GM19035 (cell line): ENCODE measurements around the gene SEC24C.
"Not testable (repeated sequence)": the region's sequence is repeated elsewhere in the genome, so short reads cannot be mapped to it uniquely, and the experiment has no call there.

Experiments used
- ATAC-seq: cut with Tn5 transposase; IDR thresholded peaks from one replicate; pipeline ENCODE4 v1.9.1; 2021; ENCODE audit not compliant: unreplicated experiment

The SEC24C gene

GRCh38 chr10:73790886-73791625 is 46.9 kb downstream of the SEC24C start:
- ATAC-seq: no peak

GRCh38 chr10:73791871-73792400 is 47.8 kb downstream of the SEC24C start:
- ATAC-seq: no peak

DNA sequence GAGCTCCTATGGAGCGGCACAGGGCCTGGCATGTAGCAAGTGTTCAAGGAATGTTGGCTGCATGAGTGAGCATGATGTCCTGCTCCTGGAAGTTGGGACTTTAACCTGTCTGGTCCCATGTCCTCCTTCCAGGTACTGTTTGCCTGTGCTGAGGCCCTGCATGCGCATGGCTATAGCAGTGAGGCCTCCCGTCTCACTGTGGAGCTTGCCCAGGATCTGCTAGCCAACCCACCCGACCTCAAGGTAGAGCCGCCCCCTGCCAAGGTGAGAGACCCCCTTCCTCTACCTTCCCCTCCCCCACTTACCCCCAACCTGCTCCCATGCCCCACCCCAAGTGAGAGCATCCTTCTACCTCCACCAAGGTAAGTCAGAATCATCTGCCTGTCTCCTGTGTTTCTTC is 49.3 kb downstream of the SEC24C start:
- no peak for ATAC-seq

DNA sequence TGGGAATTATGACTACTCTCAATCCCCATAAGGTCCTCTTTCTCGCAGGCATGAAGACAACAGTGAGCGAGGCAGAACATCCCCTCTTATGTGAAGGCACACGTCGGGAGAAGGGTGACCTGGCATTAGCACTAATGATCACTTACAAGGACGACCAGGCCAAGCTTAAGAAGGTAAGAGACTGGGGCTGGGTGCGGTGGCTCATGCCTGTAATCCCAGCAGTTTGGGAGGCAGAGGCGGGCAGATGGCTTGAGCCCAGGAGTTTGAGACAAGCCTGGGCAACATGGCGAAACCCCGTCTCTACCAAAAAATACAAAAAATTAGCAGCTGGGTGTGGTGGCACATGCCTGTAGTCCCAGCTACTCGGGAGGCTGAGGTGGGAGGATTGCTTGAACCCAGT is 51.3 kb downstream of the SEC24C start:
- not testable (repeated sequence) for ATAC-seq

GRCh38 chr10:73796035-73796434 is 51.9 kb downstream of the SEC24C start:
- ATAC-seq: not testable (repeated sequence)

- no peak for ATAC-seq
These were observed 52.6 kb downstream of the SEC24C start for GRCh38 chr10:73796766-73797165.

GRCh38 chr10:73797324-73798025 is 53.3 kb downstream of the SEC24C start:
- ATAC-seq: no peak

DNA sequence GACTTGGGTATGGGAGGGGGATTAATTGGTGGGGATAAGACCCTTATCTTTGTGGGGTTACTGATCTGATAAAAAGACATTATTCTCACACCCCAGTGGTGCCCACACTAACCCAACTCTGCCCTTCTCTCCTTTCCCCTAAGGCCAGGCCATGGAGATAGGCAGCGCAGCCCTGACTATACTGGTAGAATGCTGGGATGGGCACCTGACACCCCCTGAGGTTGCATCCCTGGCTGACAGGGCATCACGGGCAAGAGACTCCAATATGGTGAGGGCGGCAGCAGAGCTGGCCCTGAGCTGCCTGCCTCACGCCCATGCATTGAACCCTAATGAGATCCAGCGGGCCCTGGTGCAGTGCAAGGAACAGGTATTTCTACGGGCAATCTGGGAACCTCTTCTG is 53.9 kb downstream of the SEC24C start:
- ATAC-seq: no peak

DNA sequence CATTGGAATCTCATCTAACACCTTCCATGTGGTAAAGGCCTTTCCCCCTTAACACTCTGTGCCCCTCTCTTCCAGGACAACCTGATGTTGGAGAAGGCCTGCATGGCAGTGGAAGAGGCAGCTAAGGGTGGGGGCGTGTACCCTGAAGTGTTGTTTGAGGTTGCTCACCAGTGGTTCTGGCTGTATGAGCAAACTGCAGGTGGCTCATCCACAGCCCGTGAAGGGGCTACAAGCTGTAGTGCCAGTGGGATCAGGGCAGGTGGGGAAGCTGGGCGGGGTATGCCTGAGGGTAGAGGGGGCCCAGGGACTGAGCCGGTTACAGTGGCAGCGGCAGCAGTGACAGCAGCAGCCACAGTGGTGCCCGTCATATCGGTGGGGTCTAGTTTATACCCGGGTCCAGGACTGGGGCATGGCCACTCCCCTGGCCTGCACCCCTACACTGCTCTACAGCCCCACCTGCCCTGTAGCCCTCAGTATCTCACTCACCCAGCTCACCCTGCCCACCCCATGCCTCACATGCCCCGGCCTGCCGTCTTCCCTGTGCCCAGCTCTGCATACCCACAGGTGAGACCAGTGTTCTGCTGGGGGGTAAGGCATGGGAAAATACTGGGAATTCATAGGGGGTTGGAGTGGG is 54.9 kb downstream of the SEC24C start:
- ATAC-seq: no peak

GRCh38 chr10:73799899-73800559 is 55.9 kb downstream of the SEC24C start:
- ATAC-seq: no peak

DNA sequence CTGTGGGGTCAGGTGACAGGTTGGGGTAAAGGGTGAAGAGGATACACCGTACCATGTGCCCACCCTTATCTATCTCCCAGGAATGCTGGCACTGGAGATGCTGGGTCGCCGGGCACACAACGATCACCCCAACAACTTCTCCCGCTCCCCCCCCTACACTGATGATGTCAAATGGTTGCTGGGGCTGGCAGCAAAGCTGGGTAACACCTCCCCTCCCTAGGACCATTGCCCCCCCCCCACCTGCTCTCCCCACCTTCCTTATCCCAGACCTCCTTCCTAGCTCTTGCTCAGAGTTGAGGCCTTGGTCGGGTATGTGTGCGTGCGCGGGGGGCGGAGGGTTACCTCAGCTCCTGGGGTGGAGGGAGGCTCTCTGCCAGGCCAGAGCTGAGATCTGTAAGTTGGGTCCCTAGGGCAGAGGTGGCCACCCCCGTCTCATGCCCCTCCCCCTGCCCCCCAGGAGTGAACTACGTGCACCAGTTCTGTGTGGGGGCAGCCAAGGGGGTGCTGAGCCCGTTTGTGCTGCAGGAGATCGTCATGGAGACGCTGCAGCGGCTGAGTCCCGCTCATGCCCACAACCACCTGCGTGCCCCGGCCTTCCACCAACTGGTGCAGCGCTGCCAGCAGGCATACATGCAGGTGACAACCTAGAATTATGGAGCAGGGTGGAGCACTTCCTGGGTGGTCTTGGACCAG is 56.5 kb downstream of the SEC24C start:
- ATAC-seq: no peak

DNA sequence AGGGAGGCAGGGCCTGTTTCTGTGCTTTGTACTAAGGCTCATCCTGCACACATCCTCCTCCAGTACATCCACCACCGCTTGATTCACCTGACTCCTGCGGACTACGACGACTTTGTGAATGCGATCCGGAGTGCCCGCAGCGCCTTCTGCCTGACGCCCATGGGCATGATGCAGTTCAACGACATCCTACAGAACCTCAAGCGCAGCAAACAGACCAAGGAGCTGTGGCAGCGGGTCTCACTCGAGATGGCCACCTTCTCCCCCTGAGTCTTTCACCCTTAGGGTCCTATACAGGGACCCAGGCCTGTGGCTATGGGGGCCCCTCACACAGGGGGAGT is 57.0 kb downstream of the SEC24C start:
- no peak for ATAC-seq

DNA sequence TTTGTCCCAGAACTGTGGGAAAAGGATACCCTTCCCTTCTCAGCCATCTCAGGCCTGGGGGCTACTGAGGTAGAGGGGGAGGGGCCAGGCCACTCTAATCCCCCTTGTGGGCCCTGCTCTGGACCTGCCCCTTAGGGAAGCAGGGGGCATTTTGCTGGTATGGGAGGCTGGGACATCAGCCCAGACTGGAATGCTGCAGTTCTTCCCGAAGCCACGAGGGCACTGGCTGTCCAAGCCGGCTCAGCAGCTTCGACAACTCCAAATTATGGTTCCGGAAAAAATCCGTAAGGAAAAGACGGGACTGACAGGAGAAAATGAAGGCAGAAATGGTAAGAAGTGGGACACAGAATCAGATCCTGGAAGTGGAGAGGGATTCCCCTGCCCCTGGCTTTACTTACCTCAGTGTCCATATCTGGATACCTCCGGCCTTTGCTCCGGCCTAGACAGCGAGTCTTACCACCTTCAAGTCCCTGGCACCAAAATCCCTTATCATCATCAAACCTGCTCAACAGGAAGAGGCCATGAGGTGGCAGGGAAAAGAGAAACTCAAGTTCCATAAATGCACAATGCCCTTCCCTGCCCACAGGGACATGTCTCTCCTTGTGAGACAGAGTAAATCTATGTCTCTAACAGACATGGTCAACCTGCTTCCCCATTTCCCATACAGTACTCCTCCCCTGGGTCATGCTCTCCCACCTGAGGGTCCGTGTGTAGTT is 58.3 kb downstream of the SEC24C start:
- ATAC-seq: no peak

GRCh38 chr10:73803680-73804286 is 59.6 kb downstream of the SEC24C start:
- peak; percentile 68 for ATAC-seq

- ATAC-seq: no peak
These were observed 62.2 kb downstream of the SEC24C start for GRCh38 chr10:73806176-73806950.

DNA sequence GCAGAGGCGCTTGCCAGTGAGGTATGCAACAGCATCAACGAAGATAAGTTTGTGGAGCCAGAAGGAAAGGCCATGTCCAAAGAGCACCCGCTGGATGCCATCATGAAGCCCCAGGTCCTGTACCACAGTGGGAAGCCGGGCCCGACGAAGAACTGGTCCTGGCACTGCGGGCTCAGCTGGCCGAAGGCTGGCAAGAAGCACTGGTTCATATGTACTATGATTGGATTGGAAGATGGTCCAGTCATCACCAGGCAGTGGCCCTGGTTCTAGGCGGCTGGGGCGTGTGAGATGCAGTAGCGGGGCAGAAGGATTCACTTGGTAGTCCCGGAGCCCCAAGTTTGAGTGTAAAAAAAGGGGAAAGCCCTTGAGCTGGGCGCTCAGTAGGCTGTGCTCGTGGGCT is 63.3 kb downstream of the SEC24C start:
- ATAC-seq: no peak

DNA sequence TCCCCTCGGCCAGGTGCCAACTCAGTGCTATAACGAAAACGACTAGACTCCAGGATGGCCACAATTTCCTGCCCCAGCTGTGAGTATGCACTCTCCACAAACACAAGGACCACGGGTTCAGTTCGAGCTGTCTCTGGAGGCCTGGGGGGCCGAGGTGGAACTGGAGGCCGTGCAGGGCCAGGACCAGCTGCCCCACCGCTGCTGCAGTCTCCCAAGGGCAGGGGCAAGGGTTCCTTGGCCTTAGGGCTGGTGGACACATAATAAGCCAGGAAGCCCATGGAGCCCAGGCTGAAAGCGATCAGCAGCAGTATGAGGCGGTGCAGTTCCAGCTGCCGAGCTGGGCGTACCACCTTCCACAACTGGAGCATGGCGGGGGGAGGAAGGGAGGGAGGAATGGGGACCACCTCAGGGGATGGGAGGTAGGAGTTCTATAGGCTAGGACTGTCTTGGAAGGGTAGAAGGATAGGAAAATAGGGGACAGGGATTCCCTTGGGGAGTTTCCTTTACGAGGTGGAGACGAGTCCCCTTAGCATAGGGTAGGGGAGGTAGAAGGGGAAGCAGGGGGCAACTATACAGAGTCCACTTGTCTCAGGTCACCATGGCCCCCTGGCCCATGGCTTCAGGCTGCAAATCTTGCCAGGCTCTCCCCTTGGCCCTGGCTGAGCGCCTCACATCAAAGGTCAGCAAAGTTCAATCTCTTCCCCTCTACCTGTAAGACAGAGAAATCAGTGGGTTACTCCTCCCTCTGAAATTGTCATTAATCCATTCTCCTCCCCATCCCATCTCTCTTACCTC is 64.0 kb downstream of the SEC24C start:
- ATAC-seq: no peak
